HAP-1 (cell line): ENCODE measurements around the gene OBP2B.
A peak's percentile ranks its signal among the peaks of the same experiment; 100 is the strongest.
"Not testable (repeated sequence)": the region's sequence is repeated elsewhere in the genome, so short reads cannot be mapped to it uniquely, and the experiment has no call there.

Experiments
- DNase-seq, 2 experiments: peaks; one replicate each; pipeline ENCODE4 v3.0.0-alpha.2; 2016 to 2020; ENCODE audit warnings: low spot score in 2 of 2
- H3K27me3 ChIP-seq: fragments of 250-450 bp; sonication (Bioruptor Pico); 2 replicates; pipeline ENCODE4 v1.5.1; 2020; ENCODE audit warnings: low read depth, mild to moderate bottlenecking, moderate library complexity
- H3K36me3 ChIP-seq: fragments of 250-450 bp; sonication (Bioruptor Pico); replicated peaks from 2 replicates; pipeline ENCODE4 v1.5.1; 2020; ENCODE audit warnings: mild to moderate bottlenecking
- H3K4me1 ChIP-seq: fragments of 250-450 bp; sonication (Bioruptor Pico); 2 replicates; pipeline ENCODE4 v1.5.1; 2020; ENCODE audit warnings: mild to moderate bottlenecking
- H3K4me3 ChIP-seq: fragments of 250-450 bp; sonication (Bioruptor Pico); 2 replicates; pipeline ENCODE4 v1.5.1; 2020; ENCODE audit warnings: mild to moderate bottlenecking, moderate library complexity
- H3K9me3 ChIP-seq: fragments of 250-450 bp; sonication (Bioruptor Pico); 2 replicates; pipeline ENCODE4 v1.5.1; 2020; ENCODE audit warnings: mild to moderate bottlenecking, moderate library complexity
- in situ Hi-C: fragments of 300-500 bp; cut with MboI; formaldehyde crosslinking; loops from 3 replicates; pipeline ENCODE4 v1.14.3; 2020; ENCODE audit warnings: low sequenced_read_pairs, inconsistent platforms, mixed read lengths

The OBP2B gene

DNA sequence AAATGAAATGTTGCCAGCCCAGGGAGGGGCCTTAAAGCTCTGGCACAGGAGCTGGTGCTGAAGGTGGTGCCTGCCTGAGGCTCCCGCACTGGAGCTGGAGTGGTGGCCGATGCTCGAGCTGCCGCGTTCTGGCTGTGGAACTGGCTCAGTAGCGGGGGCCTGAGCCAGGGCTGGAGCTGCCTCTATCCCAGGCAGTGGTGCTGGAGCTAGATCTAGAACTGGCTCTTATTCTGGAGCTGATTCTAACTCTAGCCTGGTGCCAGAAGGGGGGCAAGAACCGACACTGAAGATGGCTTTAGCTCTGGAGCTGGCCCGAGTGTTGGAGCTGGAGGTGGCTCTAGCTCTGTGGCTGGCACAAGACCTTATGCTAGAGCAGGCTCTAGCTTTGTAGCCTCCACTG, 19.2 kb downstream of the OBP2B start:
- H3K27me3 ChIP-seq: peaks cover 8% of the 10 kb centered on the region
- no peaks in the 10 kb centered on the region for H3K4me1 ChIP-seq
- no peak overlapping the region for H3K4me3 ChIP-seq
- H3K36me3 ChIP-seq: no peaks in the 10 kb centered on the region
- no peaks in the 10 kb centered on the region for H3K9me3 ChIP-seq
- no peak for DNase-seq
- in situ Hi-C loops: loop anchor here (5.0 to 10.0 kb wide), 2 partner anchors 135 to 297 kb away; no protein-coding TSS in a partner anchor

DNA sequence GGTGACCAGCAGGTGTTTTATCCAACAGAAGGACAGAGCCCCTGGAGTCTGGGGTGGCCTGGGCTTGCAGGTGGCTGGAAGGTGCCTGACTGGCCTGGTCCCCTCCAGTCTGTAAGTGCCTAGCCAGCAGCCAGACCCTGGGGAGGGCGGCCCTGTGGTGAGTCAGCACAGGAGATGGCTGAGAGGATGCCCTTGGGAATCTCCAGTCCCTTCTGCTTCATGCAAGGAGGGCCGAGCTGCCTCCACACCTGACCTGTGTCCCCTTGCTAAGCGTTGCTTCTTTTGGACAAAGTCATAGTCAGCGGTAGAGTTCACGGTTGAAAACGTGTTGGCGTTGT, 20.2 kb downstream of the OBP2B start:
- Histone ChIP-seq H3K27me3 (peaks cover 10% of the 10 kb centered on the region), H3K4me1 (no peaks in the 10 kb centered on the region), H3K36me3 (no peaks in the 10 kb centered on the region), H3K4me3 (no peak overlapping the region), H3K9me3 (no peaks in the 10 kb centered on the region)
- in situ Hi-C loops: loop anchor here (5.0 to 10.0 kb wide), 2 partner anchors 136 to 298 kb away; no protein-coding TSS in a partner anchor
- DNase-seq: no peak

DNA sequence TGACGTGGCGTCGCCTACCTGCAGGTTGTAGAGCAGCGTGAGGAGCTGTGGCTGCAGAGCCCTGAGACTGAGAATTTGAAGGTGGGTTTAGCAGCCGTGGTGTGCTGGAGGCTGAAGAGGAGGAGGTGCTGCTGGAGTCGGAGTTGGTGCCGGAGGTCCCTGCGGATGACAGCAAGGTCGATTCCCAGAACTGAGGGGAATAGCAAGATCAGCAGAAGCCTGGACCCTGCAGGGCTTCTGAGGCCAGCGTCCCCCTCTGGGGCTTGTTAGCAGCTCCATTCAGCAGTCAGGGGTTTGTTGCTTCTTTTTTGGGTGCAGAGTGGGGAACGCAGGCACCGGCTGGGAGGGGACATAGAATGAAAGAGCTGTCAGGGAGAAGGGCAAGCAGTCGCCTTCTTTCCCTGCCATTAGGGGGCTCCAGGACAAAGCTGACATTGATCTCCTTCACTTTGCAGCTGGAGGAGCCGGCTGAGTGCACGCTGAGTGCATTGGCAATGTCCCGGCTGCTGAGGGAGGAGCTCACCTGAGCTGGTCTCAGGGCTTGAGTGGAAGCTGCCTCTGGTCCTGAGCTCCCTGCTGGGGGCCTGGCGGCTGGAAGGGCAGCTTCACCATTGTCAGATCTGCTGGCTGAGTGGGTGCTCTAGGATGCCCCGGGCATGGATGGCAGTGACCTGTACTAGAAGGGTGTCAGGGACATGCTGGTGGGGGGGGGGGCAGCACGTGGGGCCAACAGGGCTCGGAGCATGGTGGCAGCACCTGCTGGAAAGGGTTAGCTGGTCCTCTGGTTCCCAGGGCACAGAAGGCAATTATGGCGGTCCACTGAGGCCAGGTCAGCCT, 20.8 kb downstream of the OBP2B start:
- no peaks in the 10 kb centered on the region for H3K9me3 ChIP-seq
- no peaks in the 10 kb centered on the region for H3K4me1 ChIP-seq
- no peaks in the 10 kb centered on the region for H3K36me3 ChIP-seq
- peak; percentile 14 to 50 for DNase-seq
- no peak overlapping the region for H3K4me3 ChIP-seq
- peaks cover 10% of the 10 kb centered on the region for H3K27me3 ChIP-seq
- in situ Hi-C loops: loop anchor here (5.0 to 10.0 kb wide), 2 partner anchors 137 to 299 kb away; no protein-coding TSS in a partner anchor

DNA sequence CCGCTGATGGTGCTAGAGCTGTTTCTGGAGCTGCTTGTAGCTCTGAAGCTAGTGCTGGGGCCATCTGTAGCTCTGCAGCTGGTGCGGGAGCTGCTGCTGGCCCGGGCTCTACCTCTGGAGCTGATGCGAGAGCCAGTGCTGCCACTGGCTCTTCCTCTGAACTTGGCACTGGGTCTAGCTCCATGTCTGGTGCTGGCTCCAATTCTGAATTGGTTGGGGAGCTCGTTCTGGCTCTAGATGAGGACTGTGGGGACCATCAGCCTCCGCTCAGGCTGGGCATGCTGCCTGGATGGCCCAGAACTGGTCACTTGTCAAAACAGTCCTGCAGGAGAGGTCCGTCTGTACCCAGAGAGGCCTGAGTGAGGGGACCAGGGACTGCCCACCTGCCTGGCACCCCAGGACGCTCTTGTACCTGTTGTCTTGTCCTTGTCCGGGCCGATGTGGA, 21.5 kb downstream of the OBP2B start:
- Histone ChIP-seq H3K36me3 (no peaks in the 10 kb centered on the region), H3K4me1 (no peaks in the 10 kb centered on the region), H3K27me3 (peaks cover 14% of the 10 kb centered on the region), H3K9me3 (no peaks in the 10 kb centered on the region), H3K4me3 (no peak overlapping the region)
- no peak for DNase-seq
- in situ Hi-C loops: loop anchor here (5.0 to 10.0 kb wide), 2 partner anchors 137 to 300 kb away; no protein-coding TSS in a partner anchor

DNA sequence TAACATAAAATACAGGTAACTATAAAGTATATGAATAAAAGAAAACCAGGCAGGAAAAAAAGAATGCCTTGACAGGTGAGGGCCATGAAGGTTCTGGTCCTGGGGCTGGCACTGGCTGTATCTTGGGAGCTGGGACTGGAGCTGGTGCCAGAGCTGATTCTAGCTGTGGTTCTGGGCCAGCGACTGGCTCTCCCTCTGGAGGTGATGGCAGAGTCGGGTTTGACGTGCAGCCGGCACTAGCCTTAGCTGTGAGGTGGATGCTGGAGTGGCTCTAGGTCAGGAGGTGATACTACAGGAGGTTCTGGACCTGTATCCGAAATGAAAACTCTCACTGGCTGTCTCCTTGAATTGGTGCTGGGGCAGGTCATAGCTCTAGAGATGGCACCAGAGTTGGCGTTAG, 22.3 kb downstream of the OBP2B start:
- DNase-seq: no peak
- no peaks in the 10 kb centered on the region for H3K4me1 ChIP-seq
- H3K4me3 ChIP-seq: no peak overlapping the region
- in situ Hi-C loops: loop anchor here (5.0 to 10.0 kb wide), 2 partner anchors 138 to 301 kb away; no protein-coding TSS in a partner anchor
- peaks cover 13% of the 10 kb centered on the region for H3K27me3 ChIP-seq
- H3K9me3 ChIP-seq: no peaks in the 10 kb centered on the region
- H3K36me3 ChIP-seq: no peaks in the 10 kb centered on the region

DNA sequence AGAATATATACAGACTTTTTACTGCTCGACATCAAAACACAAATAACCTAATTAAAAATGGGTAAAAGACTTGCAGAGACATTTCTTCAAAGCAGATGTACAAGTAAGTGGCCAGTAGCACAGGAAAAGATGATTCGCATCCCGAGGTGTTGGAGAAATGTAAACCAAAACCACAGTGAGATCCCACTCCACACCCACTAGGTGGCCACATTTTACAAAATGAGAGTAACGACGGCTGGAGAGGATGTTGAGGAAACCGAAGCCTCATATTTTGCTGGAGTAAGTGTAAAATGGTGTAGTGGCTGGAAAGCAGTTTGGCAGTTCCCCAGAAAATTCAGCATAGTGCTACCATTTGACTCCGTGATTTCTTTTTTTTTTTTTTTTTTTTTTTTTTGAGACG, 24.1 kb downstream of the OBP2B start:
- in situ Hi-C loops: loop anchor here (5.0 to 10.0 kb wide), 2 partner anchors 140 to 302 kb away; no protein-coding TSS in a partner anchor
- Histone ChIP-seq H3K36me3 (no peaks in the 10 kb centered on the region), H3K4me3 (no peak overlapping the region), H3K27me3 (peaks cover 15% of the 10 kb centered on the region), H3K9me3 (no peaks in the 10 kb centered on the region), H3K4me1 (no peaks in the 10 kb centered on the region)
- peak; percentile 61 to 67 for DNase-seq

DNA sequence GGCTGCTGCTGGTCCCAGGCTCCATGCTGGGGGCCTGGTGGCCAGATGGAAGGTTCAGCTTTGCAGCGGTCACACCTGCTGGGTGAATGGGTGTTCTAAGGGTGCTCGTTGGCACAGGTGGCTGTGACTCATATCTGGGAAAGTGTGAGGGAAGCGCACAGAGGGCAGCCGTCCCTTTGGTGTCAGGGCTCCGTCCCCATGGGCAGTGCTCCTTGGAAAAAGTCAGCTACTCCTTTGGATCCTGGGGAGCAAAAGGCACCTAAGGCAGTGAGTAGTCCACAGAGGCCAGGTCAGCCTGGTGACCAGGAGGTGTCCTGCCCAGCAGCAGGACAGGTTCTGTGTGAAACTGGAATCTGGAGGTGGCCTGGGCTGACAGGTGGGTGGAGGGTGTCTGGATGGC, 26.9 kb downstream of the OBP2B start:
- H3K4me1 ChIP-seq: no peaks in the 10 kb centered on the region
- H3K36me3 ChIP-seq: no peaks in the 10 kb centered on the region
- no peak overlapping the region for H3K4me3 ChIP-seq
- no peaks in the 10 kb centered on the region for H3K9me3 ChIP-seq
- no peak for DNase-seq
- in situ Hi-C loops: loop anchor here (10.0 kb wide), 1 partner anchor 143 kb away; no protein-coding TSS in a partner anchor
- H3K27me3 ChIP-seq: peaks cover 13% of the 10 kb centered on the region

DNA sequence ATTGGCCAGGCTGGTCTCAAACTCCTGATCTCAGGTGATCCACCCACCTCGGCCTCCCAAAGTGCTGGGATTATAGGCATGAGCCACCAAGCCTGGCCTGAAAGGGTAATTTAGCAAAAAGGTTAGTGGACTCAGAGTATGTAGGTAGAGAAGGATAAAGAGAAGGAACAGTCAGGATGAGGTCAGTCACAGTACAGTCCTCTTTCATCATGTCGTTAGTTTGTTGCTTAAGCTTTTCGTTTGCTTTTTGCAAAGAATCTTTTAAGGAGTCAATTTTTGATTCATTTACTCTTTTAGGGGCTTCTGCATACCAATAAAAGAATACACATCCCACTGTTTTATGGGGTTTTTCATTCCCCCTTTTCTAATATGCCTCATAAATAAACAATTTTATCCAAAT, 27.5 kb downstream of the OBP2B start:
- no peak overlapping the region for H3K4me3 ChIP-seq
- no peaks in the 10 kb centered on the region for H3K9me3 ChIP-seq
- no peaks in the 10 kb centered on the region for H3K4me1 ChIP-seq
- no peak for DNase-seq
- in situ Hi-C loops: loop anchor here (10.0 kb wide), 1 partner anchor 143 kb away; no protein-coding TSS in a partner anchor
- H3K36me3 ChIP-seq: no peaks in the 10 kb centered on the region
- peaks cover 15% of the 10 kb centered on the region for H3K27me3 ChIP-seq

DNA sequence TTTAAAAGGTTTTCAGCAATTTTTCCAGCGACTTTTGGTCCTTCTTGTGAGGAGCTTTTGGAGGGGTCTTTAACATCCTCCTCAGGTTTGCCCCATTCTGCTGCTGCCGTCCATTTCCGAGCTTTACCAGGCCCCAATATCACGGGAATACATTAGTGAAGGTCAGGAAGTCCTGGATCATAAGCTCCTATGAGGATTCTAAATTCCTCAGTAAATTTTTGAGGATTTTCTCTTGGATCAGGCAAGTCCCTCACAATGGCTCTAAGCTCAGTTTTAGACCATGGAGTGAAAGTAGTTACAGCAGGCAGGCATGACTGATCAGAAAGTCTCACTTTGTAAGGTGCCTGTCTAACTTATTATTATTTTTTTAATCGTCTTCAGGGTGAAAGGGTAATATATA, 28.1 kb downstream of the OBP2B start:
- no peak overlapping the region for H3K4me3 ChIP-seq
- H3K36me3 ChIP-seq: no peaks in the 10 kb centered on the region
- peaks cover 19% of the 10 kb centered on the region for H3K27me3 ChIP-seq
- H3K4me1 ChIP-seq: no peaks in the 10 kb centered on the region
- in situ Hi-C loops: loop anchor here (10.0 kb wide), 1 partner anchor 144 kb away; no protein-coding TSS in a partner anchor
- no peak for DNase-seq
- no peaks in the 10 kb centered on the region for H3K9me3 ChIP-seq

DNA sequence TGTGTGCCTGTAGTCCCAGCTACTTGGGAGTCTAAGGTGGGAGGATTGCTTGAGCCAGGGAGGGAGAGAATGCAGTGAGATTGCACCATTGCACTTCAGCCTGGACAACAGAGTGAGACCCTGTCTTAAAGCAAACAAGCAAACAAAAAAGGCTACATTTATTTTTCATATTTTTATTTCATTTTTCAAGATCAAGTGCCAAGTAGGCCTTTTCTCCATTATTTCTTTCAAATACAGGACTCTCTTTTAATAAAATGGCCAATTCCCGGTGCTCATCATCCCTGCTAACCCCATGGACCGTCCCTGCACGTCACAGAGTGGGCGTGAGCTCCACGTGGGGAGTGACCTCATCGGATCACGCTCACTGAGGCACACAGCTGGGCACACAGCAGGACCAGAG, 36.0 kb downstream of the OBP2B start:
- Histone ChIP-seq H3K4me3 (no peak overlapping the region), H3K9me3 (no peaks in the 10 kb centered on the region), H3K27me3 (peaks cover 24% of the 10 kb centered on the region), H3K4me1 (no peaks in the 10 kb centered on the region), H3K36me3 (no peaks in the 10 kb centered on the region)
- DNase-seq: no peak
- in situ Hi-C loops: no loop called here

DNA sequence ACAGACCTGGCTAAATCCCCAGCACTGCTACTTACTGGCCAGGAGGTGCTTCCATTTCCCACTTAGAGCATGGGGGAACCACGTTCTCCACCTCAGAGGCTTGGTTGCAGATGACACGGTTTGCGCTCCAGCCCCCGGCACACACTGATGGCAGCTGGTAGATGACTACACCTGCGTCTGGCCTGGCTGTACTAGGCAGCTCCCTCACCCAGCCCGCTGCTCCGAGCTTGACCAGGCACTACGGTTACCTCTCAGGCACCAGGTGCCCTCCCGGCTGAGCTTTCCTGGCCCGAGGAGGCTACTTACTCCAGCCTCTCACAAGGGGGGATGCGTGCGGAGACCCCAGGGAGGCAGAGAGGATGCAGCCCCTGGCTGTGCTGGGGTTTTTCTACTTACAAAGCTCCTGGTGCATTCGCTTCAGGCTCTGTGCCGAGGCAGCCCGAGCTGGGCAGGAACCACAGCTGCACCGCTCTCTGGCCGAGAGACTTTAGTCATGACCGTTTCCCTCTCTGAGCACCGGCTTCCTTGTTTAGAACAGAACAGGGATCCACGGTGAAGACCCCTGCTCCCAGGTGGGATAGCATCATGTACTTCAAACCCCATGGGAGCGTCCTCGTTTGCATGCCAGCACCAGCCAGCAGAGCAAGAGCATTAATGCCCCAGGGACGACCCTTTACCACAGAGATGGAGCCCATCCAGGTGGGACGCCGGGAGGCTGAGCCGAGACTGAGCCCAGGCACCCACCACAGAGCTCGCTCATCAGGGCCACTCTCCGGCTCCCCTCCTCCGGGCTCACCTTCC, 37.7 kb downstream of the OBP2B start:
- H3K4me1 ChIP-seq: no peaks in the 10 kb centered on the region
- H3K9me3 ChIP-seq: no peaks in the 10 kb centered on the region
- DNase-seq: no peak
- H3K36me3 ChIP-seq: no peaks in the 10 kb centered on the region
- H3K4me3 ChIP-seq: no peak overlapping the region
- H3K27me3 ChIP-seq: peaks cover 19% of the 10 kb centered on the region
- in situ Hi-C loops: no loop called here

DNA sequence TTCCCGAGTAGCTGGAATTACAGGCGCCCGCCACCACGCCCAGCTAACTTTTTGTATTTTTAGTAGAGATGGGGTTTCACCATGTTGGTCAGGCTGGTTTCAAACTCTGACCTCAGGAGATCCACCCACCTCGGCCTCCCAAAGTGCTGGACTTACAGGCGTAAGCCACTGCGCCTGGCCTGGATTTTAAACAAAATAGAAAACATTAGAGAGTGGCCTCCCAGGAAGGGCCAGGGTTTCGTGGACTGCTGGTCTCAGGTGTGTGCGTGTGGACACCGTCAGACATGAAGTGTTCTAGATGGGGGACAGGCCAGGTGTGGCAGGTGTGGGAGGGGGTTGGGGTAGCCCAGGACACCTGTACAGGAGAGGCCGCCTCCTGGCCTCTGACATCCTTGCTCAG, 38.3 kb downstream of the OBP2B start:
- Histone ChIP-seq H3K9me3 (no peaks in the 10 kb centered on the region), H3K36me3 (no peaks in the 10 kb centered on the region), H3K27me3 (peaks cover 18% of the 10 kb centered on the region), H3K4me3 (no peak overlapping the region), H3K4me1 (no peaks in the 10 kb centered on the region)
- in situ Hi-C loops: no loop called here
- DNase-seq: no peak

DNA sequence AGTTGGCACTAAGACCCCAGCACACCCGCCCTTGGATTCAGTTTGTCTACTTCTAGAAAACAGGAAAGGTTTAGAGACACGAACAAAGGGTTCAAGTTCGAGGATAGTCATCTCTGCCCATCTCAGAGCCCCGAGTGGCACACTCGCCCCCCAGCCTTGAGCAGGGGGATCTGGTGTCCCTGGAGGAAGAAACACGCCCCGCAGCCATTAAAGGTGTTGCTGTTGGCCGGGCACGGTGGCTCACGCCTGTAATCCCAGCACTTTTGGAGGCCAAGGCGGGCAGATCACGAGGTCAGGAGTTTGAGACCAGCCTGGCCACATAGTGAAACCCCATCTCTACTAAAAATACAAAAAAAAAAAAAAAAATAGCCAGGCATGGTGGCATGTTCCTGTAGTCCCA, 39.4 kb downstream of the OBP2B start:
- H3K4me1 ChIP-seq, in situ Hi-C loops, H3K4me3 ChIP-seq, H3K36me3 ChIP-seq, DNase-seq, H3K9me3 ChIP-seq: not testable (repeated sequence)
- peaks cover 18% of the 10 kb centered on the region for H3K27me3 ChIP-seq

DNA sequence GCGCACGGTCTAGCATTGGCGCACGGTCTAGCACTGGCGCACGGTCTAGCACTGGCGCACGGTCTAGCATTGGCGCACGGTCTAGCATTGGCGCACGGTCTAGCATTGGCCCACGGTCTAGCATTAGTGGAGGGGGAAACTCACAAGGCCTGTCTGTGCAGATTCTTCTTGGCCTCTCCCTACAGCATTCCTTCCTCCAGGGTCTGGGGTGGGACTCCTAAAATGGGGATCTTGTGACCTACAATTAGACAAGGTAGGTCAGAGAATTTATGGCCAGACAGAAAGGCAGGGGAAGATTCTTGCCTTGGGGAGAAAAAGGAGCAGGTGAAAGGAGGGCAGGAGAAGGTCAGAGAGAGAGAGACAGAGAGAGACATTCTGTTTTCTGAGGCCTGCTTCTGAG, 39.9 kb downstream of the OBP2B start:
- no peak for DNase-seq
- H3K36me3 ChIP-seq: no peaks in the 10 kb centered on the region
- no peak overlapping the region for H3K4me3 ChIP-seq
- no peaks in the 10 kb centered on the region for H3K9me3 ChIP-seq
- H3K4me1 ChIP-seq: peaks cover under 1% of the 10 kb centered on the region
- peaks cover 13% of the 10 kb centered on the region for H3K27me3 ChIP-seq
- in situ Hi-C loops: no loop called here
